GM12878 (cell line): Measurements from ENCODE around the gene ESCO1. TPM values are rescaled to one million over a fixed set of nuclear protein-coding genes. Genes with fewer than 3 reads are reported as not detected.

Source experiments
- ATAC-seq: fragments of 200-7000 bp; cut with Tn5 transposase; 3 replicates; pipeline ENCODE4 v1.9.1; 2020; ENCODE audit warnings: mild to moderate bottlenecking, moderate library complexity
- BruUV-seq: library from RNA; stranded (reverse); fragments of 400-500 nt; replicated peaks from 2 replicates; lab custom pipeline; 2021; lab: Mats Ljungman, UMichigan
- CTCF ChIA-PET: fragments of 300-600 bp; sonication (Branson Sonifier 250); formaldehyde crosslinking; extraction: SDS; loops from one replicate; lab custom pipeline; 2021; ENCODE audit warnings: inconsistent platforms; lab: Yijun Ruan, JAX
- POLR2A ChIA-PET: fragments of 350-600 bp; formaldehyde crosslinking; extraction: SDS; loops from one replicate; lab custom pipeline; 2021; ENCODE audit warnings: inconsistent platforms; lab: Charles Lee
- RAD21 ChIA-PET: fragments of 300-600 bp; sonication (Branson Sonifier 250); formaldehyde crosslinking; loops from one replicate; lab custom pipeline; 2023; ENCODE audit warnings: antibody characterized with exemption; ENCODE audit not compliant: unreplicated experiment; lab: Charles Lee
- SMC1A ChIA-PET: fragments of 300-600 bp; sonication (Branson Sonifier 250); formaldehyde crosslinking; loops from one replicate; lab custom pipeline; 2023; ENCODE audit not compliant: unreplicated experiment, uncharacterized antibody; lab: Charles Lee
- DNase-seq: peaks from one replicate; pipeline ENCODE4 v3.0.0-alpha.2; 2011; ENCODE audit warnings: low read depth, low spot score
- FAIRE-seq: peaks from 3 replicates; lab custom pipeline; 2011; peaks lifted over from hg19 to GRCh38; lab: Jason Lieb, UNC
- H2AFZ ChIP-seq: 2 replicates; pipeline ENCODE4 v1.6.0; 2011; ENCODE audit warnings: low read depth, low read length, control low read depth; ENCODE audit not compliant: control insufficient read depth
- H3K27ac ChIP-seq: 2 replicates; pipeline ENCODE4 v1.5.1; 2011; ENCODE audit warnings: control low read depth; ENCODE audit not compliant: control insufficient read depth, insufficient read depth
- H3K27me3 ChIP-seq, 2 experiments: replicated peaks in 1 of 2; 2 replicates each; pipeline versions ENCODE4 v1.6.0 to v1.6.1; 2011; ENCODE audit warnings: low read length in 1 of 2; ENCODE audit not compliant: control insufficient read depth in 2 of 2, insufficient read depth in 2 of 2
- H3K36me3 ChIP-seq, 2 experiments: 2 replicates each; pipeline ENCODE4 v1.5.1; 2011; ENCODE audit warnings: low read length in 1 of 2; ENCODE audit not compliant: control insufficient read depth in 2 of 2, insufficient read depth in 2 of 2
- H3K4me1 ChIP-seq: 2 replicates; pipeline ENCODE4 v1.6.1; 2011; ENCODE audit warnings: mild to moderate bottlenecking, low read length, moderate library complexity, mixed read lengths; ENCODE audit not compliant: control insufficient read depth, insufficient read depth
- H3K4me2 ChIP-seq: 2 replicates; pipeline ENCODE4 v1.6.0; 2011; ENCODE audit warnings: control low read depth; ENCODE audit not compliant: control insufficient read depth, insufficient read depth
- H3K4me3 ChIP-seq: fragments of 200-600 bp; sonication (generic); 2 replicates; pipeline ENCODE4 v1.5.1; 2016
- H3K79me2 ChIP-seq: 2 replicates; pipeline ENCODE4 v1.6.0; 2011; ENCODE audit warnings: low read length; ENCODE audit not compliant: control insufficient read depth, insufficient read depth
- H3K9ac ChIP-seq: 2 replicates; pipeline ENCODE4 v1.8.0; 2011; ENCODE audit warnings: low read length, control low read depth, mixed read lengths; ENCODE audit not compliant: control insufficient read depth, insufficient read depth
- H3K9me3 ChIP-seq: replicated peaks from 3 replicates; pipeline ENCODE4 v1.5.1; 2011; ENCODE audit warnings: mild to moderate bottlenecking, low read length; ENCODE audit not compliant: control insufficient read depth, insufficient read depth
- H4K20me1 ChIP-seq: 2 replicates; pipeline ENCODE4 v1.6.0; 2011; ENCODE audit not compliant: control insufficient read depth, insufficient read depth
- ATF7 ChIP-seq: fragments of 450-650 bp; IDR thresholded peaks from 2 replicates; pipeline ENCODE4 v1.6.1; 2016; ENCODE audit warnings: low read depth, mild to moderate bottlenecking
- DPF2 ChIP-seq: fragments of 450-650 bp; IDR thresholded peaks from 2 replicates; pipeline ENCODE4 v1.6.1; 2017; ENCODE audit warnings: mild to moderate bottlenecking
- FOXK2 ChIP-seq: fragments of 450-650 bp; IDR thresholded peaks from 2 replicates; pipeline ENCODE4 v1.6.1; 2017; ENCODE audit warnings: mild to moderate bottlenecking, moderate library complexity
- SMC3 ChIP-seq: IDR thresholded peaks from 2 replicates; pipeline ENCODE4 v1.6.1; 2011; ENCODE audit warnings: low read length, improper control_type of control experiment, borderline replicate concordance
- TCF7 ChIP-seq: IDR thresholded peaks from 2 replicates; pipeline ENCODE4 v1.6.1; 2014; ENCODE audit warnings: antibody characterized with exemption, borderline replicate concordance
- ZBTB40 ChIP-seq: fragments of 450-650 bp; IDR thresholded peaks from 2 replicates; pipeline ENCODE4 v1.6.1; 2016; ENCODE audit warnings: mild to moderate bottlenecking, moderate library complexity, borderline replicate concordance
- WGBS: methylation state at CpG from one replicate; pipeline ENCODE4 v1.1.6; 2016; ENCODE audit warnings: low lambda C conversion rate; ENCODE audit not compliant: insufficient replicate concordance, insufficient coverage; ENCODE audit errors: missing lambda C conversion rate; 5-methylcytosine and 5-hydroxymethylcytosine counted together
- in situ Hi-C: fragments of 300-500 bp; cut with MboI; formaldehyde crosslinking; loops from 9 replicates; pipeline ENCODE4 v1.14.3; 2018; ENCODE audit warnings: mixed read lengths
- intact Hi-C: fragments of 100-400 bp; cut with micrococcal nuclease; formaldehyde crosslinking; loops from one replicate; pipeline ENCODE4 v1.14.2; 2022; ENCODE audit not compliant: unreplicated experiment
- polyA plus RNA-seq, 11 experiments: library from polyadenylated mRNA; depleted of rRNA in 4 of 11; unstranded in 6 of 11; stranded (reverse) in 5 of 11; fragments of >200 nt; fragmentation: Nextera tagmentation in 4 of 11; fragmentation: Illumina TruSeq in 1 of 11; extraction: Ambion mirVana in 4 of 11; extraction: Trizol in 1 of 11; gene quantifications; 1 replicate in 1 of 11; 2 replicates in 10 of 11; pipeline versions ENCODE4 v1.2.1 to v1.2.3, GENCODE V29; 2011 to 2016; ENCODE audit warnings: inconsistent platforms in 2 of 11, missing spikeins in 2 of 11, low read depth in 1 of 11
- total RNA-seq, 4 experiments: library from RNA; depleted of rRNA in 3 of 4; stranded (reverse); fragments of >200 nt in 3 of 4; fragmentation: Illumina TruSeq in 1 of 4; extraction: Trizol in 1 of 4; gene quantifications; 2 replicates each; pipeline versions ENCODE4 v1.2.1 to v1.2.3, GENCODE V29; 2013 to 2021

ESCO1 gene
- total and polyA plus RNA-seq, 10 of the 15 experiments (the other 5 are each of a cell fraction or from before 2014, with no cell fraction given): 8.6 to 22.4 (median 12.4) TPM

- no peak overlapping the region for H2AFZ ChIP-seq
- ChIA-PET SMC1A (no interaction called here), POLR2A (interaction anchor here (0.6 kb wide), 1 partner anchor 10 kb away, joined by 7 read pairs; no protein-coding TSS in a partner anchor), CTCF (interaction anchor here (1.2 to 2.2 kb wide), 2 partner anchors 16 to 28 kb away, joined by 5 to 6 read pairs; partner anchors contain the start of genes ESCO1 and SNRPD1), RAD21 (no interaction called here)
- peaks cover 11% of the 10 kb centered on the region for H3K79me2 ChIP-seq
- no peak for TF ChIP-seq ZBTB40
- TF ChIP-seq TCF7: no peak
- no peak for TF ChIP-seq SMC3
- TF ChIP-seq FOXK2: no peak
- no peak for TF ChIP-seq DPF2
- no peak for TF ChIP-seq ATF7
- no peaks in the 10 kb centered on the region for H3K27me3 ChIP-seq
- no peak overlapping the region for H3K4me2 ChIP-seq
- no peak overlapping the region for H3K9ac ChIP-seq
- no TSS peak for BruUV-seq
- H4K20me1 ChIP-seq: no peaks in the 10 kb centered on the region; the same call in 1 of the 2 replicates
- intact Hi-C loops: loop anchor here (10.0 kb wide), 1 partner anchor 390 kb away; no protein-coding TSS in a partner anchor
- DNase-seq (no peak), FAIRE-seq (no peak), ATAC-seq (no peak)
- H3K27ac ChIP-seq: no peak overlapping the region
- H3K36me3 ChIP-seq: no peaks in the 10 kb centered on the region; a peak in 2 of 4 replicates
- H3K4me1 ChIP-seq: no peaks in the 10 kb centered on the region
- in situ Hi-C loops: no loop called here
- WGBS: 84% methylated on average over 5 of the region's 5 CpGs
- no peak overlapping the region for H3K4me3 ChIP-seq
- no peaks in the 10 kb centered on the region for H3K9me3 ChIP-seq
Measured at GRCh38 chr18:21584391-21584790, 16.1 kb downstream of the ESCO1 start.
